Measurements from ENCODE around the gene MAGEB1.

The MAGEB1 gene

DNA sequence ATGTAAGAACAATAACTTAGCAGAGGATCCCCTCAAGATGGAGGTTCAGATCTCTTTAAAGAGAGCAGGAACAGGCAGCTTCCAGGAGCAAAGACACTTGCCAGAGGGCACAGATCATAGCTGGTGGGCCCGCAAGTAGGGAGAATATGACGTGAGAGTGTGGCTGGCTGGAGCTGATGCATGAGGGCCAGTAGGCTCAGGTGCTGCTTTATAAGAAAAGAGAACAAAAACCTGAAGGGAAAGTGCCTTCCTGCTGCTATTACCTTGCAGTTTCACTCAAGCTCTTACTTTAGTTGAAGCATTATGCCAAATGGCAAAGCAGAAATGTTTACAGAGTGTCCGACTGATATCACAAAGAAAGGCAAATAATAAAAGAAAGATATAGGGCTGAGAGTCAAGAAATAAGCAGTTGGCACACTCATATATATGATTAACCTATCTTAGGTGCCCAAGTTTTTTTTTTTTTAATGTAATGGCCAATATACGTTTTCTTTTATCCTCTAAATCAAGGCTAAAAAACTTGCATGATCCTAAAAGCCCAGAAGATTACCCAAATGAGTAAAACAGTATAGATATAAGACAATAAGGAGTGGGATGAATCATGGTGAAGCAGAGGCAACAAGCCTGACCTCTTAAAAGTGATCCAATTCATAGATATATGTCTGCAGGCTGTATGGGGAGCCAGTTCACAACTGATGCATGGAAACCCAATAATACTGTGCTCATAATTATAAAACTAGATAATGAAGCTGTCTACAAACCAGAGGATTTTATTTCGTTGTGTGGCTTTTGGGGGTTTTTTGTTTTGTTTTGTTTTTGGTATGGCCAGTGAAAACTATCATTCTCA is 49.7 kb downstream of the MAGEB1 start:
- DNase-seq (ENCODE audit: low read depth) = no peak

DNA sequence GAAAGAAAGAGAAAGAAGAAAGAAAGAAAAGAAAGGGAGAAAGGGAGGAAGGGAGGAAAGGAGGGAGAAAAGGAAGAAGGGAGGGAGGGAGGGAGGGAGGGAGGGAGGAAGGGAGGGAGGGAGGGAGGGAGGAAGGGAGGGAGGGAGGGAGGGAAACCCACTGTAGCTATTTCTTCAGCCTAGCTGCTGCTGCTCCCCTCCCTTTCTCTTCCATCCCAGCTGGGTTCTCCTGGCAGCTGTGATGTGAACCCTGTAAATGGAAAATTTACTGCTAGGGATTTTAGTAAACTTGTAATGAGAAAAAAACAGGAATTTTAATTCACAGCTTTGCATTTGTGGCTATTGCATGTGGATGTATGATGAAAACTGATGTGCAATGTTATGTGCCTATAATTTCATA is 54.3 kb downstream of the MAGEB1 start:
- DNase-seq (ENCODE audit: low read depth) = no peak
